ENCODE measurements around the gene MYOM3.

The MYOM3 gene

GRCh38 chr1:24084050-24084449 lies 27.9 kb downstream of the MYOM3 start:
- TF ChIP-seq SPI1 (IDR thresholded peaks at IDR 0.05; ENCODE audit: low read depth, low read length) (no peak), POU2F2 (IDR thresholded peaks at IDR 0.05; ENCODE audit: low read depth, low read length) (no peak), TAF1 (IDR thresholded peaks at IDR 0.05; ENCODE audit: low read depth, low read length) (no peak), POLR2AphosphoS5 (IDR thresholded peaks at IDR 0.05; ENCODE audit: low read depth, low read length) (no peak), PAX5 (IDR thresholded peaks at IDR 0.05; ENCODE audit: insufficient read depth, low read length, severe bottlenecking) (no peak), POLR2A (IDR thresholded peaks at IDR 0.05; ENCODE audit: low read depth, low read length) (no peak)
- no peak for DNase-seq (ENCODE audit: insufficient read length, low spot score)
- no peak for FAIRE-seq

DNA sequence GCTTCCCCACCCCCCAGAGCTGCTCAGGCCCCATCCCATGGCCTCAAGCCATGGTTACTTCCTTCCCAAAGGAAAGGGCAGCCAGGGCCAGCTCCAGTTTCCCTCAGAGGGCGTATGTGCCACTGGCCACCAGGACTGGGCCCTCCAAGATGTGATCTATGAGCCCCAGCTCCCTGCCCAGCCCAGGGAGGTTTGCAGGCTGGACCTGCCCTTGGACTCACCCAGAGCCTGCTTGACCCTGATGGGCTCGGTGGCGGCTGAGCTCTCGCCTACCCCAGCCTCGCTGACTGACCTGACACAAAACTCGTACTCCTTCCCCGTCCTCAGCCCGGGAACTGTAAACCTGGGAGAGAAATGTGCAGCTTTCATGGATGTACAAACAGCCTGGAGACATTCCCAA lies 29.6 kb downstream of the MYOM3 start:
- FAIRE-seq, result no peak

GRCh38 chr1:24081190-24081589 lies 30.7 kb downstream of the MYOM3 start:
- no peak for FAIRE-seq
- DNase-seq (ENCODE audit: insufficient read length, low spot score), result no peak
- TF ChIP-seq POU2F2 (IDR thresholded peaks at IDR 0.05; ENCODE audit: low read depth, low read length) (no peak), POLR2AphosphoS5 (IDR thresholded peaks at IDR 0.05; ENCODE audit: low read depth, low read length) (no peak), SPI1 (IDR thresholded peaks at IDR 0.05; ENCODE audit: low read depth, low read length) (no peak), PAX5 (IDR thresholded peaks at IDR 0.05; ENCODE audit: insufficient read depth, low read length, severe bottlenecking) (no peak), TAF1 (IDR thresholded peaks at IDR 0.05; ENCODE audit: low read depth, low read length) (no peak), POLR2A (IDR thresholded peaks at IDR 0.05; ENCODE audit: low read depth, low read length) (no peak)

More for the DNA sequence above, 29.6 kb downstream of the MYOM3 start:
- TF ChIP-seq POU2F2 (IDR thresholded peaks at IDR 0.05; ENCODE audit: low read depth, low read length), result no peak
- no peak for TF ChIP-seq PAX5 (IDR thresholded peaks at IDR 0.05; ENCODE audit: insufficient read depth, low read length, severe bottlenecking)
- no peak for TF ChIP-seq SPI1 (IDR thresholded peaks at IDR 0.05; ENCODE audit: low read depth, low read length)
- TF ChIP-seq TAF1 (IDR thresholded peaks at IDR 0.05; ENCODE audit: low read depth, low read length), result no peak
- TF ChIP-seq POLR2A (IDR thresholded peaks at IDR 0.05; ENCODE audit: low read depth, low read length), result no peak
- TF ChIP-seq POLR2AphosphoS5 (IDR thresholded peaks at IDR 0.05; ENCODE audit: low read depth, low read length), result no peak
- no peak for DNase-seq (ENCODE audit: insufficient read length, low spot score)

DNA sequence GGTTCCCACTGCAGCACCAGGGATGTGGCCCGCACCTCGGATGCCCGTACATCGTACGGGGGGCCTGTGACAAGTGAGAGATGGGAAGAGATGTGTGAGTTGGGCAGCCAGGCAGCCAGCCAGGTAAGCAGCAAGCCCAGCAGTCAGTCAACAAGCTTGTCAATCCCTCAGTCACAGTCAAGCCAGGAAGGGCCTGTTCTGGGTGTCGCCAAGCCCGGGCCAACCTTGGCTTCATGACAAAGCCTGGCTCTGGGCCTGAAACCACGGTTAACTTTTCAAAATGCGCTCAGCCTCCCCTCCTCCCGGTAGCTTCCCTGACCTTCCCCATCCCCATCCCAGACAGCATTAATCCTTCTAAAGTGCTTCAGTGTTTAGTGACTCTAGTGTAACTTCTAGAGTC lies 31.8 kb downstream of the MYOM3 start:
- TF ChIP-seq PAX5 (IDR thresholded peaks at IDR 0.05; ENCODE audit: insufficient read depth, low read length, severe bottlenecking), result no peak
- TF ChIP-seq POLR2A (IDR thresholded peaks at IDR 0.05; ENCODE audit: low read depth, low read length), result no peak
- TF ChIP-seq TAF1 (IDR thresholded peaks at IDR 0.05; ENCODE audit: low read depth, low read length), result no peak
- no peak for TF ChIP-seq POLR2AphosphoS5 (IDR thresholded peaks at IDR 0.05; ENCODE audit: low read depth, low read length)
- TF ChIP-seq POU2F2 (IDR thresholded peaks at IDR 0.05; ENCODE audit: low read depth, low read length), result no peak
- no peak for TF ChIP-seq SPI1 (IDR thresholded peaks at IDR 0.05; ENCODE audit: low read depth, low read length)
- FAIRE-seq (no peak), DNase-seq (ENCODE audit: insufficient read length, low spot score) (no peak)

- no peak for DNase-seq (ENCODE audit: insufficient read length, low spot score)
- TF ChIP-seq POLR2A (IDR thresholded peaks at IDR 0.05; ENCODE audit: low read depth, low read length) (no peak), POU2F2 (IDR thresholded peaks at IDR 0.05; ENCODE audit: low read depth, low read length) (no peak), POLR2AphosphoS5 (IDR thresholded peaks at IDR 0.05; ENCODE audit: low read depth, low read length) (no peak), SPI1 (IDR thresholded peaks at IDR 0.05; ENCODE audit: low read depth, low read length) (no peak), TAF1 (IDR thresholded peaks at IDR 0.05; ENCODE audit: low read depth, low read length) (no peak), PAX5 (IDR thresholded peaks at IDR 0.05; ENCODE audit: insufficient read depth, low read length, severe bottlenecking) (no peak)
- no peak for FAIRE-seq
These were observed 34.5 kb downstream of the MYOM3 start for GRCh38 chr1:24077278-24077978.

- no peak for FAIRE-seq
- DNase-seq (ENCODE audit: insufficient read length, low spot score), result no peak
- no peak for TF ChIP-seq TAF1 (IDR thresholded peaks at IDR 0.05; ENCODE audit: low read depth, low read length)
- no peak for TF ChIP-seq POLR2A (IDR thresholded peaks at IDR 0.05; ENCODE audit: low read depth, low read length)
- TF ChIP-seq SPI1 (IDR thresholded peaks at IDR 0.05; ENCODE audit: low read depth, low read length), result no peak
- no peak for TF ChIP-seq PAX5 (IDR thresholded peaks at IDR 0.05; ENCODE audit: insufficient read depth, low read length, severe bottlenecking)
- no peak for TF ChIP-seq POU2F2 (IDR thresholded peaks at IDR 0.05; ENCODE audit: low read depth, low read length)
- no peak for TF ChIP-seq POLR2AphosphoS5 (IDR thresholded peaks at IDR 0.05; ENCODE audit: low read depth, low read length)
These were observed 36.0 kb downstream of the MYOM3 start for GRCh38 chr1:24075946-24076345.

DNA sequence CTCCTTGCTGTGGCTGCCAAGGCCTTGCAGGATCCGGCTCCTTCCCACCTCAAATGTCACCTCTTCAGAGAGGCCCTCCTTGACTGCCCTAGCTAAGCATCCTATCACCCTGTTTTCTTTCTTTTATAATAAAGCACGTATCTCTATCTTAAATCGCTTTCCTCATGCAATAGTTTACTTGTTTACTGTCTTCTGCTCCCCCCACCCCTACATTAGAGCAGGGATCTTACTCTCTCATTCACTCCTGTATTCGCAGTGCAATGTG lies 36.4 kb downstream of the MYOM3 start:
- no peak for DNase-seq (ENCODE audit: insufficient read length, low spot score)
- FAIRE-seq, result no peak
- TF ChIP-seq POLR2A (IDR thresholded peaks at IDR 0.05; ENCODE audit: low read depth, low read length) (no peak), PAX5 (IDR thresholded peaks at IDR 0.05; ENCODE audit: insufficient read depth, low read length, severe bottlenecking) (no peak), SPI1 (IDR thresholded peaks at IDR 0.05; ENCODE audit: low read depth, low read length) (no peak), TAF1 (IDR thresholded peaks at IDR 0.05; ENCODE audit: low read depth, low read length) (no peak), POU2F2 (IDR thresholded peaks at IDR 0.05; ENCODE audit: low read depth, low read length) (no peak), POLR2AphosphoS5 (IDR thresholded peaks at IDR 0.05; ENCODE audit: low read depth, low read length) (no peak)

DNA sequence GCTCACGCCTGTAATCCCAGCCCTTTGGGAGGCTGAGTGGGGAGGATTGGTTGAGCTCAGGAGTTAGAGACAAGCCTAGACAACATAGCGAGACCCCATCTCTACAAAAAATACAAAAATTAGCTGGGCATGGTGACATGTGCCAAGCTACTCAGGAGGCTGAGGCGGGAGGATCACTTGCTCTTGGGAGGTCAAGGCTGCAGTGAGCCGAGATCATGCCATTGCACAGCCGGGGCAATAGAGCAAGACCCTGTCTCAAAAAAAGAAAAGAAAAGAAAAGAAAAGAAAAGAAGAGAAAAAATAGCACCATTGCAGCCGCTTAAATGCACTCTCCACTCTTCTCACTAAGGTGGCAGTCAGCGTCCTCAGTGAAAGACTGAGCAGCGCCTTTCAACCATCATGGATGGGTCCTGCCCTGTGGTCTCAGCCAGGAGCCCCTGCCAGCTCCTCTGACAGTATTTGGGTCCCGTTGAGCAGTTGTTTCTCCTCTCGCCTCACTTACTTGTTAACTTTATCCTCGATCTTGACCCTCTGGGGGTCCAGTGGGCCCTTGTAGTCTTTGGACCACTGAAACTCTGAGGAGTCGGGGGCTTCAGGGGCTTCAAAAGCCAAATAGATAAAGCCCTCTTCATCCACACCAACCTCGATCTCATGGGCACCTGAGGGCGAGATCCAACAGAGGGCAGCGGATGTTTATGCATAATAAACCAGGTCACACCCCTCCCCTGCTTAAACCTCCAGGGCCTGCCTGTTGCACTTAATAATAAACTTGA lies 36.9 kb downstream of the MYOM3 start:
- TF ChIP-seq SPI1 (IDR thresholded peaks at IDR 0.05; ENCODE audit: low read depth, low read length) (no peak), POU2F2 (IDR thresholded peaks at IDR 0.05; ENCODE audit: low read depth, low read length) (no peak), POLR2AphosphoS5 (IDR thresholded peaks at IDR 0.05; ENCODE audit: low read depth, low read length) (no peak)
- FAIRE-seq, result no peak
- DNase-seq (ENCODE audit: insufficient read length, low spot score), result no peak

GRCh38 chr1:24074196-24074595 lies 37.7 kb downstream of the MYOM3 start:
- DNase-seq (ENCODE audit: insufficient read length, low spot score) (no peak), FAIRE-seq (no peak)
- TF ChIP-seq PAX5 (IDR thresholded peaks at IDR 0.05; ENCODE audit: insufficient read depth, low read length, severe bottlenecking), result no peak
- TF ChIP-seq SPI1 (IDR thresholded peaks at IDR 0.05; ENCODE audit: low read depth, low read length), result no peak
- no peak for TF ChIP-seq POU2F2 (IDR thresholded peaks at IDR 0.05; ENCODE audit: low read depth, low read length)
- TF ChIP-seq POLR2A (IDR thresholded peaks at IDR 0.05; ENCODE audit: low read depth, low read length), result no peak
- TF ChIP-seq POLR2AphosphoS5 (IDR thresholded peaks at IDR 0.05; ENCODE audit: low read depth, low read length), result no peak
- no peak for TF ChIP-seq TAF1 (IDR thresholded peaks at IDR 0.05; ENCODE audit: low read depth, low read length)

Data from GM12891 (cell line).